OCI-M1 (cell line): ENCODE results near the gene RNF19B.

Experiments
- DNase-seq: peaks from one replicate; lab custom pipeline; 2025; lab: John Stamatoyannopoulos, UW

RNF19B gene

DNA sequence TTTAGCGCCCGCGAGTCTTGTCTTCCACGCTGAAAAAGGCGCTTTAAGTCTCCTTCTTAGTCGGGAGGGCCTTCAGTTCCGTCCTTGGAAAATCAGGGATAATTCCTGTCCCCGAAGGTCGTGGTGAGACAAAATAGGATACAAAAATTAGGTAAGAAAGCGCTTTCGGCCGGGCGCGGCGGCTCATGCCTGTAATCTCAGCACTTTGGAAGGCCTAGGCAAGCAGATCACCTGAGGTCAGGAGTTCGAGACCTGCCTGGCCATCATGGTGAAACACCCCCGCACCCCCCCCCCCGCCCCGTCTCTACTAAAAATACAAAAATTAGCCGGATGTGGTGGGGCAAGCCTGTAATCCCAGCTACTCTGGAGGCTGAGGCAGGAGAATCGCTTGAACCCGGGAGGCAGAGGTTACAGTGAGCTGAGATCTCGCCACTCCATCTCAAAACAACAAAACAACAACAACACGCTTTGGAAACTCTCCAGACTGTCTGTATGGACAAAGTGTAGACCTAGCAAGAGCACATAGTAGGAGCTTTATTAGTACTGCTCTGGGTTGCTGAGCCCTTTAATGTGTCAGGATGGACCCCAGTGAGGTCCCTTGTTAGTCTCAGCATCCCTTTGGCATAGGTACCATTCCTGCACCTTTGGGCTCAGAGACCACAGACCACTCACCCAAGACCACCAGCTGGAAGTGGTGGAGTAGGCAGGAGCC is 62.6 kb downstream of the RNF19B start:
- DNase-seq = no peak

- DNase-seq = no peak
Measured at GRCh38 chr1:32900956-32901822, 63.4 kb downstream of the RNF19B start, which contains the start of gene TMEM54. TMEM54 (minus strand) TSS chr1:32901389; CDS start chr1:32901238, 151 bp downstream.

- no peak for DNase-seq
Measured at GRCh38 chr1:32900371-32900955, 64.1 kb downstream of the RNF19B start.

DNA sequence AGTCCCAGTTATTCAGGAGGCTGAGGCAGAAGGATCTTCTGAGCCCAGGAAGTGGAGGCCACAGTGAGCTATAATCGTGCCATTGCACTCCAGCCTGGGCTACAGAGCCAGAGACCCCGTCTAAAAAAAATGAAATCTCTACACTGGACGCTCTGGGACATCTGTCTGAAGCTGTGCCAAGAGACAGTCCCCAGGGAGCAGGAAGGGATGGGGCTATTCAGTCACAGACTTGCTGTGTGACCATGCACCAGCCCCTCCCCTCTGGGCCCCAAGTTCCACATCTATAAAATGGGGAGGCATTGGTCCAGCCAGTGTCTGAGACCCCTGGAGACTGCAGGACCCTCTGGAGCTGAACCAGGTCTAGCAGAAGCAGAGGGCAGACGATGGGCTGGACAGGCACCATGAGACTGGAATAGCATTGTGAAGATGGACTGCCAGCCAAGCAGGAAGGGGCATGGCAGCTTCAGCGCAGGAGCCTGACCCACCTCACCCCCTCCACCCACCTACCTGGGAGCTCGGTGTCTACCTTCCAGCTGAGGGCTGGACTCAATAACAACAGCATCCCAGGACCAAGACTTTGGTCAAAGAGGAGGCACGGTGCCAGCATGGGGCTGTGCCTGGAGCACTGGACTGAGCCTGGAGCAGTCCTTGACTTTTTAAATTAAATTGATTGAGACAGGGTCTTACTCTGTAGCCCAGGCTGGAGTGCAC is 64.9 kb downstream of the RNF19B start:
- DNase-seq = no peak

DNA sequence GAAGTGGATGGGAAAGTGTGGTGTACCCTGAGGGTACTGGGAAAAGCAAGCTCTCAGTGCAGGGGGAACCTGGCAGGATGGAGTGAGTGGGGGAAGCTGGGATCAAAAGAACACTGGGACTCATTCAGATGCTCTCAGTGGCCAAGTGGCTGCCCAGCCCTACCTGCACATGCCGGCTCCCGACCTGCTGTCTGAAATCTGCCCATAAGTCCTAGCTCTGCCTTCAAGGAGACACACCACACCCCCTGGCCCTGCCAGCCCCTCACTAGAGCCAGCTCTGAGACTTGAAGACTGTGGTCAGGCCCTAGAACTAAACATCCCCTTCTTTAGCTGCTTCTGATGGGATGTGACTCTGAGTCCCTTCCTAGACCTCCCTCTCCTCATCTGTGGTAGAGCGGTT is 65.7 kb downstream of the RNF19B start:
- DNase-seq = no peak

DNA sequence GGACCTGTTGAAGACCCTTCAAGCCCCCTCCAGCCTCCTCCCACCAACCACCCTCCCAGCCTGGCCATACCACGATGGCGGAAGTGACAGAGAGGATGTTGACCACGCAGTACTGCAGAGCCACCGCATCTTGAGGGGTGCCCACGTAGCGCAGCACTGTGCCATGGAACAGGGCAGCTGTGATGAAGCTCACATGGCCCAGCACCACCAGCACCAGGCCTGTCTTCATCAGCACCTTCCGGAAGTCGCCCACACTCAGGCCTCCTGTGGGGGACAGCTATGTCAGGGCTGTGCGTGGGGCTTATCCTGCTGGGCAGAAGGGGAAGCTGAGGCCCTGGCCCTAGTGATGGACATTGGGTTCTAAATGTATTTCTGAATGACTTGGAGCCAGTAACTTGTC is 66.6 kb downstream of the RNF19B start:
- no peak for DNase-seq

DNA sequence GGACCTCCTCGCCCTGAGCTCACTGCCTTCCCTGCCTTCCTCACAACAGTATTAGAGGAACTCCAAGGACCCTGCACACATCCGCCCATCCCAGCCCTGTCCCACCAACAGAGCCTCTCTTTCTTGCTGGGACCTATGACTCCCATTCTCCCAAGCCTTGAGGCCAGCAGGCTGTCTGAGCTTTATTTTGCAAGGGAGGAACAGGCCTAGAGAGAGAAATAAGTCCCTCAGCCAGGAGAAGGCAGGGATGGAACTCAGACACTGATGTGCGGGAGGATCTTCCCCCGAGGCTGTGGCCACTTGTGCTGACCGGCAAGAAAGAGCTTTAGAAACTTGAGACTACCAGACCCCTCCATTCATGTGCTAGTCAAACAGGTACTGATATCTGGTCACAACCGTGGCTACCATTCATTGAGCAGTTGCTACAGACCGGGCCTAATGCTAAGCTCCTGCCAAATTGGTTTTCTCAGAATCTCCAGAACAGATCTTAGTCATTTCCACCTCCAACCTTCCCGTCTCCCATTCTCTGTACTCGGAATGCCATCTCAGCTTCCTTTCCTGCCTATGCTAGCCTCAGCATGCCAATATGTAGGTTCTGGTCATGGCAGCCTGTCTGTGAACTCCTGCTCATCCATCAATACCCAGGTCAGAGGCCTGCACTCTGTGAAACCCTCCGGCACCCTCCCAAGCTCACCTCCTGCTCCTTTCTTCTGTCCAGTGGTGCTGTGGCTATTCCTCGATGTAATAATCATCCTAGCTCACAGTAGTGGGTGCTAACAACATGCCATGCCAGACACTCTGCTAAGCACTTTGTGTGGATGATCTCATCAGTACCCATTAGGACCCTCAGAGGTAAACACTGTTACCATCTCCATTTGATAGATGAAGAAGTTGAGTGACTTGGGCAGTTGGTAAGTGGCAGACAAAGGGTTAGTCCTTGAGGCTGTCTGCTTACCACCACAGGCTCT is 67.2 kb downstream of the RNF19B start:
- no peak for DNase-seq

DNA sequence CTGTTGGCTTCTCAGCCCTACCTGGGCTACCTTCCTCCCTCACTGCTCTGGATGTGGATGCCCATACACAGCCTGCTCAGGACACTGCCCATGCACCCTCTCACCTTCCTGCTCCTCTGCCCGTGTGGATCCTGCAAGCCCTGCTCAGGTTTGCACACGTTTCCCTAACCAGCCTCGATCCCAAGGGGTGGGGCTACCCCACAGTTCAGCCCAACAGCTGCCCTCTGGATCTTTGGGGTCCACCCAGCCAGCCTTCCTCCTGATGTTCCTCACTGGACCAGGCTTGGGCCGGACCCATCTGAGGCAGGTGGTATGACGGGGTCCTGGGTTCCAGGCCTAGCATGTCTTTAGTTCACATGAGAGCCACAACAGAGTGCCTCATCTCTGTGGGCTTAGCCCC is 68.2 kb downstream of the RNF19B start:
- DNase-seq = no peak

DNA sequence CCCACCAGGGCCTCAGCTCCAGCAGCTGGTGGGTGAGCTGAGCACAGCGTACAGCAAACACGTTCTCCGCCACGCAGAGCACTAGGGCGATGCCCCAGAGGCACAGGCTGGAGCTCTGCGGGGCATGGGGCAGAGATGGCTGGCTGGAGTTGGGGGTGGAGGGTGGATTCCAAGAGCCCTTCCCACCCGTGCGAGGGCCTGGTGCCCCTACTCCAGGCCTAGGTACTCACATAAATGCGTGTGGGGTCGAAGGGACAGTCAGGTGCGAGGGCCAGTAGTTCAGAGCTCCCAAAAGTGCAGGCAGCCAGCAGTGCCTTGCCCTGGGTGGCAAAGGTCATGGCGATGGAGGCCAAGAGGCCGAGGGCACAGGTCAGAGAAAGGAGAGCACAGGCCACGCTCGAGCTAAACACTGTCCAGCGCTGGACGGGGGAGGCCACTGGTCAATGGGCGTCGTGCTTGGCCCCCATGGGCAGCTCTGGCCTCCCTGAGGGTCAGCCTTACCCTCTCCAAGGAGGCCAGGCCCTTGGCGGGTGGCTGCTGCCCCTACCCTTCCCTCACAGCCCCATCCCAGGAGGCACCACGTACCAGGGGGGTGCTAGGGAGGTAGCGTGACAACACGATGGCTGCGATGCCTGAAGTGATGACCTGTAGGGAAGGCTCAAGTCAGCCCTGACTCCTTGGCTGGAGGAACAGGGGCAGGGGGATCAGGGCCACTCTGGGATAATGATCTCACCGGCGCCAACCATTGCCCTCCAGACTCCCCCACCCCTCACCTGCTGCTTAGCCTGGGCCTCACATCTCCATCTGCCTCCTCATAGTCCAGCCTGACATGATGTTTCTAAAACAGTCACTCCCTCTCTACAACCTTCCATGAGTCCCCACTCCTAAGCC is 69.0 kb downstream of the RNF19B start:
- no peak for DNase-seq

- no peak for DNase-seq
Measured at GRCh38 chr1:32894681-32895080, 69.9 kb downstream of the RNF19B start.

DNA sequence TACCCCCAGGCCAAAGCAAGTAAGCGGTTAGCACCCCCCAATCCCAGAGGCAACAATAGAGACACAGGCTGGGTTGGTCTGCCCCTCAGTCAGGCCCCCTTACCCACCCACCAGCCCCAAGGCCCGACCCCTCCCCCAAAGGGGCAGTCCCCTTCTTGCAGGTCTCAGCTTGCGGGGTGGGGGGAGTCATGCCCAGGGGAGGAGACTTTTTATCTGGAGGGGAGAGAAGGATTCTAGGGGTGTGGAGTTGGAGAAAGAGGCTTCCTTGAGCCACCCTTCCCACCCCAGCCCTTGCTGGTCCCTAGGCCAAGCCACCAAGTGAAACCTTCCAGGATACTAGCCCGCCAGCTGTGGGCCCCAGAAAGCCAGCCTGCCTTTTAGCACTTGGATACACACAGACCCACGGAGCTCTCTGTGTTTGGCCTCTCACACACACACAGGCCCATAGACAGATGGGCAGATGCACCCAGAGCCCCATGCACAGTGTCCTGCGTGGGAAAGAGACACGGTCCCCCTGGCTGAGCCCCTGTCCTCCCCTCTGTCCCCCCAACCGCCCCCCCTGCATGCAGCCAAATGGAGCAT is 70.5 kb downstream of the RNF19B start:
- no peak for DNase-seq

GRCh38 chr1:32893198-32894018 is 71.2 kb downstream of the RNF19B start:
- no peak for DNase-seq

DNA sequence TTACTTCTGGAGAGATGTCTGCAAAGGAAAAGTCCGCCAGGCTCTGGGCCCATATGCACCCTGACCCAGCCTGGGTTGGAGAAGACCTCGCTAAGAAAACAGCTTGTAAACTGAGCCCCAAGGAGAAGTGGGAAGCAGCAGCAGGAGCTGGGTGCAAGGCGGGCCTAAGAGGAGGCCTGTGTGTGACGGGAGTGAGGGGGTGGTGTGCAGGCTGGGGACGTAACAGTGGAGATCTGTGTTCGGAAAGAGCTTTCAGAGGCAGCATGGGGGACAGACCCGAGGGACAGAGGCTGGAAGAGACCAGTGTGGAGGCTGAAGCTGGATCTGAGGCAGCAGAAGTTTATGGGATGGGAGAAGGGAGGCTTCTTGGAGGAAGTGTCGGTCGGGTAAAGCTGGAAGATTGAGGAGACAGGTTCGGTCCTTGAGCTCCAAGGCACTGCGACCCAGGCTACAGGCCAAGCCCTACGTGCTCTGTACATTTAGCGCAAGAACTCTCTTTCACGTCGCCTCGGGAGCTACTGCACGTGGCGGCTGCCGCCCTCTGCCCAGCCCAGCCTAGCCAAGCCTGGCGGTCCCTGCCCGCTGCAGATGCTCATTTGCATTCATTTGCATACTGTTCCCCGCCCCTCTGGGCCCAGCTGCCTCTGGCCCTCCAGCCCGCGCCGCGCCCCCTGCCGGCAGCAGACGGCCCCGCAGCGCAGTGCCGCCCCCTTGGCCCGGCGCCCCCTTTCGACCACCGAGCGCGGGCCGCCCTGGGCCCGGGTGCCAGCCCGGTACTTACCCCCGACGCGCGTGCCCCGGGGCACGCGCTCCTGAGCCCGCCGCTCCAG is 72.0 kb downstream of the RNF19B start:
- DNase-seq = no peak

DNA sequence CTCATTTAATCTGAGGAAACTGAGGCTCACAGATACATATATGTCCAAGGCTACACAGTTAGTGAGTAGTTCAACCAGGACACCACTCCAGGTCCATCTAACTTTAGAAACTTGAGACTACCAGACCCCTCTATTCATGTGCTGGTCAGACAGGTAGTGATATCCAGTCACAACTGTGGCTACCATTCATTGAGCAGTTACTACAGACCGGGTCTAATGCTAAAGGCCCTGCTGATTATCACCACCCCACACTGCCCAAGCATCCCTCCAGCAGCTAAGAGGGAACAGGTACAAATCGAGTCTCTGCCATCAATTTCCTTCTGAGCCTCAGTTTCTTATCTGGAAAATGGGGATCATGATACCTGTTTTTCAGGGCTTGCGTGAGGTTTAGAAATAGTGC is 73.0 kb downstream of the RNF19B start:
- no peak for DNase-seq

GRCh38 chr1:32891241-32891570 is 73.4 kb downstream of the RNF19B start:
- DNase-seq = no peak

GRCh38 chr1:32890516-32891240 is 73.9 kb downstream of the RNF19B start:
- no peak for DNase-seq

DNA sequence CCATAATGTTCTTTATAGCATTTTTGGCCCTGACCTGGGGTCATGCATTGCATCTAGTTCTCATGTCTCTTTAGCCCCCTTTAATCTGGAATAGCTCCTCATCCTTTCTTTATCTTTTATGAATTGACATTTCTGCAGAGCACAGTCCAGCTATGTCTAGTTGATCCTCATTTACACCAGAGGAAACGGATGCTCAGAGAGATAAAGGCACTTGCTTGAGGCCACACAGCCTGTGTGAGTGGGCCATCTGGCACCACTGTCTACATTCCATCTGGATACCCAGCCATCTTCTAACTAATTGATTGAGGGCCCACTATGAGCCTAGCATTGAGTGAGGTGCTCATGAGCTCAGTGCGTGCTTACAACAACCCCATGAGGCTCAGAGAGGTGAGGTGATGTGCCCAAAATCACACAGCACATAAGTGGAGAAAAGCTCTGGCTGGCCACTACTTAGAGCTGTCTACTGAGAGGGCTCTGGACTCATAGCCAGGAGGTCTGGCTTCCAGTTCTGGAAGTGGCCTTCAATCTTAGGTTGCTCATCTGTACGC is 74.8 kb downstream of the RNF19B start:
- no peak for DNase-seq
